ENCODE measurements around the gene CDC42BPA.
A peak's percentile ranks its signal among the peaks of the same experiment; 100 is the strongest.

CDC42BPA gene

DNA sequence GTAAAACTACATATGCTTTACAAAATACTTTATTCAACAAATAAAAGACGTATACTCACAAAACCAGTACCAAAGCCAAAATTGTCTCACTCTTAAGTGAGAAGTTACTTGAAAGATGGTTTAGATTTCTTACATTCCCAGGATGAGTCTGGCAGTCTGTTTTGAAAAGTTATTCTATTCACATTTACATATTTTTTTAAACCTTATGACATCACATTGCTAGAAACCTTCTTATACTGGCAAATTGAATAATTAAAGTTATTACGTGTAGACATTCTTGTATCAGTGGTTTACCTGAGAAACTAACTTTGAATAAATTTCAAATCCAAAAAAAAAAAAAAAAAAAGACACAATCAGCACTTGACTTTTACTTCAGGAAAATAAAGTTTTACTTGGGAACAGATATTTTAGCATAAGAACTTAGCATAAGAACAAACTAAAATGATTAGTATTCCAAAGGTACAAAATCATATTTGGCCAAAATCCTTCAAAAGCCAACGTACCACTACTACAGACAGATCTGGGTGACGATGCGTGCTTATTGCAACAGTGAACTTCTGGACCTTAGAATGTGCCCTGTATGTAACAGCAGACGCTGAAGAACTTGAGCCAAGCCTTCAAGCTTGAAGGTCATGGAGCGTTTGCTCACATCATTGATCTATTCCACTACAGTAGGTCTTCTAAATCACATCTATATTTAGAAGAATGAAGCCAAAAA is 2.5 kb downstream of the CDC42BPA start:
- TF ChIP-seq, protein P1, sequence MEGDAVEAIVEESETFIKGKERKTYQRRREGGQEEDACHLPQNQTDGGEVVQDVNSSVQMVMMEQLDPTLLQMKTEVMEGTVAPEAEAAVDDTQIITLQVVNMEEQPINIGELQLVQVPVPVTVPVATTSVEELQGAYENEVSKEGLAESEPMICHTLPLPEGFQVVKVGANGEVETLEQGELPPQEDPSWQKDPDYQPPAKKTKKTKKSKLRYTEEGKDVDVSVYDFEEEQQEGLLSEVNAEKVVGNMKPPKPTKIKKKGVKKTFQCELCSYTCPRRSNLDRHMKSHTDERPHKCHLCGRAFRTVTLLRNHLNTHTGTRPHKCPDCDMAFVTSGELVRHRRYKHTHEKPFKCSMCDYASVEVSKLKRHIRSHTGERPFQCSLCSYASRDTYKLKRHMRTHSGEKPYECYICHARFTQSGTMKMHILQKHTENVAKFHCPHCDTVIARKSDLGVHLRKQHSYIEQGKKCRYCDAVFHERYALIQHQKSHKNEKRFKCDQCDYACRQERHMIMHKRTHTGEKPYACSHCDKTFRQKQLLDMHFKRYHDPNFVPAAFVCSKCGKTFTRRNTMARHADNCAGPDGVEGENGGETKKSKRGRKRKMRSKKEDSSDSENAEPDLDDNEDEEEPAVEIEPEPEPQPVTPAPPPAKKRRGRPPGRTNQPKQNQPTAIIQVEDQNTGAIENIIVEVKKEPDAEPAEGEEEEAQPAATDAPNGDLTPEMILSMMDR (conservative IDR thresholded peaks at IDR 0.05; ENCODE audit: low read depth, low read length): no peak
- peak overlapping the region; percentile 80 for H3K4me3 ChIP-seq (ENCODE audit: low read length)
- DNase-seq (ENCODE audit: low read depth): peak; percentile 19

DNA sequence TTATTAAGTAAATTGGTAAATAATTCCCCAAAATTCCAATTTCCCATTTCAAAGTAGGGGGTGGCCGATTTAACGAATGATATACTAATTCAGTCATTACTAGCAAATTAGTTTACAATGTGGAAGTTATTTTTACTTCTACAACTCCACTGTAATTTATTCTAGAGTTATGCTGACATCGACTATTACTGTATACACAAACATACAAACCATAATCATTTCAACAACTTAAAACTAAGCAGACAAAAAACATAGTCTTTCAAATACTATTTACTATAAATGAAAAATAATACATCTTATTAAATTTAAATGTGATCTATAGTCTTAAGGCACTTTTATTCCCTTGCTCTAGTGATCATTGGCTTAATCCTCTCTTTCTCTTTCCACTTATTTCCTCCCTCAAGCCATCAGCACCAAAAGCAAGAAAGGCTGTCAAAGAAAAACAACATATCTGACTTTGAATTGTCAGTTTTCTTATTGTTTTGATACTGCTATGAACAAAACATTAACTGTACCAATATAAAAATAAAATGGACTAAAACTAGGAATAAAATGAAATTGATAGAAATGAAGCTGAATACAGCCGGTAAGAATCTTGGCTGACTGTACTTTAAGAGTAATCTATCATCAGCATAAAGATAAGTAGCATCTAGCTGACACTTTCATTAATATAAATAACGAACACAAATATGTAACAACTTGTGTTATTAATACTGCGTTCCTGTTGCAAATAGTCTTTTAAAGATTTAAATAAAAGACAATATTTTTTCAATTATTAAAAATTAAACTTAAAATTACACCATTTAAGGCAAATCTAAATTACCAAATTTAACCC is 4.1 kb downstream of the CDC42BPA start:
- no peak for DNase-seq (ENCODE audit: low read depth)
- TF ChIP-seq, protein P1 (conservative IDR thresholded peaks at IDR 0.05; ENCODE audit: low read depth, low read length): no peak
- H3K4me3 ChIP-seq (ENCODE audit: low read length): no peak overlapping the region

DNA sequence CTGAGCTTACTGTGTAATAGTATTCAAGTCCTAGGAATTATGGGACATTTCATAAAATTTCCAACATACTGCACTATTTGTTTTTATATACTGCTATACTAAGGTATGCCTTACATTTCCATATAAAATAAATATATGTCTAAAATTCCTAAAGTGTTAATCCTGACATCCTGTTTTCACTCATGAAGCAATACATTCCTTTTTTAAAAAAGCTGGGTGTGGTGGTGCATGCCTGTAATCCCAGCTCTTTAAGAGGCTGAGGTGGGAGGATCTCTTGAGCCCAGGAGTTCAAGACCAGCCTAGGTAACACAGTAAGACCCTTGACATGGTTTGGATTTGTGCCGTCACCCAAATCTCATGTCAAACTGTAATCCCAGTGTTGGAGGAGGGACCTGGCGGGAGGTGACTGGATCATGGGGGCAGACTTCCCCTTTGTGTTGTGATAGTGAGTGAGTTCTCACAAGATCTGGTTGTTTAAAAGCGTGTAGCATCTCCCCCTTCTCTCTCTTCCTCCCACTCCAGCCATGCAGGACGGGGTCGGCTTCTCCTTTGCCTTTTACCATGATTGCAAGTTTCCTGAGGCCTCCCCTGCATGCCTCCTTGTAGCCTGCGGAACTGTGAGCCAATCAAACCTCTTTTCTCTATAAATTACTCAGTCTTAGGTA is 5.8 kb downstream of the CDC42BPA start:
- H3K4me3 ChIP-seq (ENCODE audit: low read length): no peak overlapping the region
- DNase-seq (ENCODE audit: low read depth): no peak
- TF ChIP-seq, protein P1 (conservative IDR thresholded peaks at IDR 0.05; ENCODE audit: low read depth, low read length): no peak

DNA sequence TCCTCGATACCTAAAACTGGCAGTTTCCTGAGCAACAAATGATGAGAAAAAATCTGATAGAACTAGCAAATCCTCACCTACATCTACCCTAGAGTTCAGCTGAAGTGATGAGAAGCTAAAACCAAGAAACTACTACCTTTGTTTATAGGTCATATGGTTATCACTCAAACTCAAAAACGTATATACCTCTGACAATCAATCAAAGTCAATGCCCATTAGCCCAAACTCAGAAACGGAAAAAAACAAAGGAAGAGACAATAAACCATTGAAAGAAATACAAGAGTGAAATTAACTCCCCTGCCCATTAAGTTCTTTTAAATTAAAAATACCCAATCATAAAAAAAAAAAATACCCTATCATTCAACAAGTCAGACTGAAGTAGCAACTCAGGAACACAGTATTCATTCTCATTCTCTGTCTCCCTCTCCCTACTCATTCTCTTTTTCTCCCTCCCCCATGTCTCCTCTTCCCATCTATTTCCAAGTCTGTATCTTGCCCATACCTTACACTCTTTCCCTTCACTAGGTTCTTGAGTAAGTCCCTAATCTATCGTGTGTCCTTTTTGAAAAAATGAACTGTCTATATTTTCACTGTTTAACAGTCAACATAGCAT is 6.8 kb downstream of the CDC42BPA start:
- no peak overlapping the region for H3K4me3 ChIP-seq (ENCODE audit: low read length)
- TF ChIP-seq, protein P1 (conservative IDR thresholded peaks at IDR 0.05; ENCODE audit: low read depth, low read length): no peak
- no peak for DNase-seq (ENCODE audit: low read depth)

DNA sequence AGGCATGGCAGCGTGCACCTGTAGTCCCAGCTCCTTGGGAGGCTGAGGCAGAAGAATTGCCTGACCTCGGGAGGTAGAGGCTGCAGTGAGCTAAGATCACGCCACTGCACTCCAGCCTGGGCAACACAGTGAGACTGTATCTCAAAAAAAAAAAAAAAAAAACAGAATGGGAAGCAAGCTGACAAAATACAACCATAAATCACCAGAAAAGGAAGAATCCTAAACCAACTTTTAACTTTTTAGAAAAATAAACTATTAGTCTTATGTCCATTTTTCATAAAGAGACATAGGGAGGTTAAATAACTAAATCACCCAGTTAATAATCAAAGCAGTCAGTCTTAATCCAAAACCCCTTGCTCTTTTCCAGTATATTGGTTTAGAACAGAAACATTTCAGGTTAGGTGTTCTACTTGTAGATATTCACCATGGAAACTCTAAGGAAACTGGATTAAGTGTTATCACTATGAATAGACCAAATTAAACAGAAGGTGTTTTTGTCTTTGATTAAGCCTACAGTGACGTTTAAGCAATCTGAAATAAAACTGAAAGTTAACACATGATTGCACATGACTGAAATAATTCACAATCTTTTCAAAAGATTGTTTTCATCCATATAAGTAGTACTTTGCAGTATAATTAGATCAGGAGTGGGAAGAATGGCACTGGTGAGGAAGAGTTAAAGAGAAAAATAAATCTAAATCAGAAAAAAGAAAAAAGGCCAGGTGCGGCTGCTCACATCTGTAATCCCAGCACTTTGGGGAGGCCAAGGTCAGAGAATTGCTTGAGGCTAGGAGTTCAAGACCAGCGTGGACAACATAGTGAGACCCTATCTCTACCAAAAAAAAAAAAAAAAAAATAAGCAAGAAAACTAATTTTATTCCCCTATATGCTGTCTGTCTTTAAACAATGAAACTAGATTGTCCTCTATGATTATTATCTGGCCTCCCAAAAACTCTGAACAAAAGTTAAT is 9.6 kb downstream of the CDC42BPA start:
- DNase-seq (ENCODE audit: low read depth): peak; percentile 76
- TF ChIP-seq, protein P1 (conservative IDR thresholded peaks at IDR 0.05; ENCODE audit: low read depth, low read length): no peak
- no peak overlapping the region for H3K4me3 ChIP-seq (ENCODE audit: low read length)

DNA sequence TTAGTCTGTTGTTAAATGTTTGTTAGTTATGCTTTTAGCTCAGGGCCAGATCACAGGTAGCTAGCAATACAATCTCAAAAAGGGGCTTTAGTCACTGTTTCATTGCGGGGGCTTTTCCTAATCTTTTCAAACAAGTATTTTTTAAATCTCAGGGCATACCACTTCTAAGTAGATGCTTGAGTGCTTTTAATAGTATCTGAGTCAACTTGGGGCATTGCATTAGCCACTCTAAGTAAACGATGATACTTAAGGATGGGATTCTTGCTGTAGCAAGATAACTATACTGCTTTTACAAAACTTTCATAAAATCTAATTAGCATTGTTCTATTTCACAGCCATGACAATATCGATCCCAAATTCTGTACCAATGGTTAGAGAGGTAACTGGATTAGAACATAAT is 11.6 kb downstream of the CDC42BPA start:
- no peak for DNase-seq (ENCODE audit: low read depth)
- TF ChIP-seq, protein P1 (conservative IDR thresholded peaks at IDR 0.05; ENCODE audit: low read depth, low read length): no peak
- H3K4me3 ChIP-seq (ENCODE audit: low read length): no peak overlapping the region

Data from retinal pigment epithelial cell (primary cell).